ENCODE data around the gene SYAP1.
A peak's percentile ranks its signal among the peaks of the same experiment; 100 is the strongest.
"Not testable (repeated sequence)": the region's sequence is repeated elsewhere in the genome, so short reads cannot be mapped to it uniquely, and the experiment has no call there.

SYAP1 gene

DNA sequence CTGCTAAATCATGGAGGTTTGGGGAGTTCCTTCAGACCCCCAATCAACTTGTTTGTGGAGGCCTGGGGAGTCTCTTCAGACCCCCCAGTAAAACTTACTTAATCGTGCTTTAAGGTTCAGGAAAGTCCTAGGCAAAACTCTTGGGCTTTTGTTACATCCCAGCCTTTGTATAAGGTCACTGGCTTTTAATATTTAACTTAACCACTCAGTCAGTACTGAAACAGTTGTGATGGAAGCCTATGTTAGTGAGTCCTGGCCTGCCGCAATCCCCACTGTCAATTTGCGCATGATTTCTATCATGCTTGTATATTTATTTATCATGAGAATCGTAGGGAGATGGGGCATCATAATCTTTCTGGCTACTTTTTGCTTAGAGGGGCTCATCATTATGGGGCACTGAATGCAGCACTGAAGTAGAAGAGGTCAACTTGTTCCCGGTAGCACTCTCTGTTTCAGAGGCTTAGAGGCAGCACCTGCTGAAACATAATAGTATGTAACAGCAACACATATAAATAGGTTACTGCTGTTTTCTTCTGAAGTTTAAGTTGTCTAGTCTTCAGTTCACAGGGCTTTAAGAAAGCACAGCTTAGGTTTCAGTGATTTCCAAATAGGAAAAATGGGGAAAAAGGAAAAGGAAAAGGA is 7.1 kb downstream of the SYAP1 start:
- DNase-seq: not testable (repeated sequence)

DNA sequence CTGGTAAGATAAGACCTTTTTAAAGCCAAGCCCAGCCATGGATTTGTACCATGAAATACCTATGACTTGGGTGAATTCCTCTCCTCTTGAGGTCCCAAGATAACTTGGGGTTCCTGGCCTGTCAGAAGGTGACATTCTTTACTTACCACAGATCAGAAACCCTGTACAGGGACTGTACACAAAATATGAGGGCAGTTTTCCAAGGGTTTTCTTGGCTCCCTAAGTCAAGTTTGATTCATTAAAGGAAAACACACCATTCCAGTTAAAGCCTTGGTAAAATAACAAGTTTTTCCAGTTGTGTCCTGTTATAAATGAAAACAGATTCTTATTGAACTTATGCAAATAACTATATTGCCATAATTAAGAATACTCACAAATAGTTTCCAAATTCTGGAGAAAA is 8.2 kb downstream of the SYAP1 start:
- no peak for DNase-seq

DNA sequence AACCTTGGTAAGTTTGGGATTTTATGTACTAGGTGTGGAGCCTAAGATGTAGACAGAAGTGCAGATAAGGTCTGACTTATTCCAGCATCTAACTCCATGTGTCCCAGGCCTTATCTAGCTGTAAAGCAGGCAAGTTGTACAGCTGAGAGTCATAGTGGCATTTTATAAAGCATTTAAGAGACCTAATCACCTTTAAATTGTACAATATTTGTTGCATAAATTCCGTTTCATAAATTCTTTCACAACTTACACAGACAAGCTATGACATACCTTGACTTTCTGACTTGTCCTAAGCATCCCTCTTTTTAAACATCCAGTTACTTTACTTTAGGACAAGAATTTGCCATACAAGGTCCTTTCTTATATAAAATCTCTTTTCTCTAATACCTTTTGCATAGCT is 11.0 kb downstream of the SYAP1 start:
- DNase-seq: no peak

DNA sequence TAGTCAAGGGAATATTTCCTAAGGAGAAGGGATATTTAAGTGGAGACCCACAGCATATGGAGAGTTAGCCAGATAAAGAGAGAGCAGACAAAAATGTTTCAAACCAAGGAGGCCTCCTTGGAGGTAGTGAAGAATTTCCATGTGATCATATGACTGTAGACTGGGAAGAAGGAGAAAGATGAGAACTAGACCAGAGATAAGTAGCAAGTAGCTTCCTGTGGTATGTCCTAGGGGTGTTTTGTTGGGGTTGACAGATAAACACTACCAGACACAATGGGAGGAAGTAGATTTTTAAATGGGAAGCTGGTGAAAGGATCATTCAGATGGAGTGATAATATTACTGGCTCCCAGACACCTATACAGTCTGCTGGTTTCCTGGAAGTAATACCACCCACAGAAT is 13.6 kb downstream of the SYAP1 start:
- DNase-seq: peak; percentile 14

DNA sequence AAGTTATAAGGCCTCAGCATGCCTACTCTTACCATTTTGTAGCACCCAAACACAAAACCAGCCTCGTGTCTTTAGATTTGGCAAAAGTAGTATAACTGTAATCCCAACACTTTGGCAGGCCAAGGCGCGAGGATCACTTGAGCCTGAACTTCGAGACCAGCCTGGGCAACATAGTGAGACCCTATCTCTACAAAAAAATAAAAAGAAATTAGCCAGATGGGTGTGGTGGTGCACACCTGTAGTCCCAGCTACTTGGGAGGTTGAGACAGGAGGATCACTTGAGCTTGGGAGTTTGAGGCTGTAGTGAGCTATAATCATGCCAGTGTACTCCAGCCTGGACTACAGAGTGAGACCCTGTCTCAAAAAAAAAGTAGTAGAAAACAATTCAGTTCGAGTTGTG is 17.6 kb downstream of the SYAP1 start:
- no peak for DNase-seq

DNA sequence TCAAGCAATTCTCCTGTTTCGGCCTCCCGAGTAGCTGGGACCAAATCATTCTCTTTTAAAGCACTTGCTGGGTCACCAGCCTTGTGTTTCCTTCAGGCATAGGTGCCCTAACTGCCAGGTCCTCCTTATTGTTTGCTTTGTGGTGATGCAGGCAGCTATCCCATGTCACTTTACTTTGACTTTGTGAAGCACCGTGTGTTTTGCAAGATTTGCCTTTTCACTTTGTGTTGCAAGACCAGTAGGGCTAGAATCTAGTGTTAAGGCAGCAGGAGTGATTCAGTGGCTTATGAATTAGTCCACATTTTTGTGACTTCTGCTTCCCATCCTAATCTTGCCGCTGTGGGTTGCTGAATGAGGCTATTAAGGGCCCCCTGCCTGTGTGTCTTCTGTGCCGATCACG is 20.2 kb downstream of the SYAP1 start:
- DNase-seq: peak; percentile 15

DNA sequence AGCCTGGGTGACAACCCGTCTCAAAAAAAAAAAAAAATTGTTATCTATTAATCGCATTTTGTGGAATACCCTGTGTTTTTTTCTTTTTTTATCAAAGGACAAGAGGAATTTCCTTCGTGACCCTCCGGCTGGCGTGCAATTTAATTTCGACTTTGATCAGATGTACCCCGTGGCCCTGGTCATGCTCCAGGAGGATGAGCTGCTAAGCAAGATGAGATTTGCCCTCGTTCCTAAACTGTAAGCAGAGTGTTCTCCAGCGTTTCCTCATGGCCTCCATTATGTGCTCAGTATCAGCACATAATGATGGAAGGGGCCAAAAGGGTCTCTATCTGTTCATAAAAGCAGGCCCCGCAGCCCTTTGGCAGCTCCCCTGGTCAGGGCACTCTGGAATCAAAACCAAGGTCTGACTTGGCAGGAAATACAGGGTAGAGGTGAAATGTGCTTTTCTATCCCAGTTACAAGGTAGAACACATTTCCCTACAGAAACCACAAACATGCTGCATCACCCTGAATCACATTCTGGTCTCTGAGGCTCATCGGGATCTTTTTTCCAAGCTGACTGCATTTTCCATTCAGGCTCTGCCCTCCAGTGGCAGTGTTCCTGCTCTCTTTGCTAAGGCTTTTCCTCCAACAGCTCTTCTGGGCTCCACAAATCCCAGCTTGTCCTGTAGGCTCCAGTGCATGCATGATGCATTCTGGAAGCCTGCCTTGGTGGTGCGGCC is 24.4 kb downstream of the SYAP1 start:
- no peak for DNase-seq

DNA sequence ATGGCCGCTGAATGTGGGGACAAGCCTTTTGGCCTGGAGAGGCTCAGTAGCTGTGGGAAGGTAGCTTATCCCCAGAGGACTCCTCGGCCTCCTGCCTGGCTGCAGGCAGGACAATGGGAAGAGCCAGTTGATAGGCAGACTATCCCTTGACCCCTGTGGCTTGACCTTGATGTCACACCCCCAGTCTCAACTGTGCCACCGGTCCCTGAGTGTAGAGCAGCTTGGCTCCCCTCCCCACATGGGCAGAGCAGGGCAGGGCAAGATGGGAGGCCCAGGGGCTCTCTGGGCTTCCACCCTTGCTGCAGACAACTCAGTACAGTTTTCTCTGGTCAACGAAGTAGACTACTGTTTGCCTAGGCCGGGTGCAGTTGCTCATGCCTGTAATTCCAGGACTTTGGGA is 25.7 kb downstream of the SYAP1 start:
- no peak for DNase-seq

DNA sequence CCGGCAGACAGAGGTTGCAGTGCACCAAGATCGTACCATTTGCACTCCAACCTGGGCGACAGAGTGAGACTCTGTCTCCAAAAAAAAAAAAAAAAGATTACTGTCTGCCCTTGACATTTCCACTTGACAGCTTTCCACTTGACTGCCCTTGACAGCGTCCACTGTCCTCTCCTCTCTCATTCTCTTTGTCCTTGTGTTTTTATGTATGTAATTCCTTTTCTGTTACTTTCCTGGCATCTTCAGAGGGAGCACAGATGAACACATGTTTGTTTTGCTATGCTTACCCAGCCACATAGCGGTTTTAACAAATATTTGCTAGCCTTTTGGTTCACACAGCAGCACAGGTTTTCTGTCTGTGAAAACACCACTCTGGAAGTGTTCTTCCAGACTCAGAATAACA is 26.2 kb downstream of the SYAP1 start:
- no peak for DNase-seq

DNA sequence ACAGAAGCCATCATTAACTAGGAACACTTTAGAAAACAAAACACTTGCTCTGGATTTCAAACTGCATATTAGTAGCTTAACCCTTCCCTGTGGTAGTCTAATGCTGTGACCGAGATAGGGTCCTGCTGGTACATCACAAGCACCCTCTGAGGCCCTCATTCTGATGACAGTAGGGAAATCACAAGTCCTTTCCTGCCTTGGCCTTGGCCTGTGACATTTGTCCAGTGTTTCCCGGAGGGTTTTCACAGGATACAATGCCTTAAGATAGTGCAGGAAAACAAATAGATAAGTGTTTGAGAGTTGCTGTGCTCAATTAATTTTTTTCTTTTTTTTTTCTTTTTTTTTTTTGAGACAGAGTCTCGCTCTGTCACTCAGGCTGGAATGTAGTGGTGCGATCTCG is 29.0 kb downstream of the SYAP1 start:
- no peak for DNase-seq

DNA sequence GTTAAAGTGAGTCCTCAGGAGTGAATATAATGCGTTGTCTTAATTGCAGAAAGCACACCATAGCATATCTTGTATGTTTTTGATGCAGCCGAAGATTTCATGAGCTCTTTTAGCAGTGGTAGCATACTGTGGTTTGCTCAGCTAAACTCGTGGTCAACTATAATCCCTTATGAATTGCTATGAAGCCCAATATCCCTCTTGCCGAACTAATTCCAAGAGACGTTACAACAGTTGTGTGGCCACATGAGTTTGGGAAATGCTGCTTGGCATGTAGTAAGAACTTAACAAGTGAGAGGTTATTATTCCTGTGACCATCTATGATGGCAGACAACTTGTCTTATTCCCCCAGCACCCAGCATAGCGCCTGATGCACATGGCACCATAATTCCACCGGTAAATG is 30.7 kb downstream of the SYAP1 start:
- no peak for DNase-seq

DNA sequence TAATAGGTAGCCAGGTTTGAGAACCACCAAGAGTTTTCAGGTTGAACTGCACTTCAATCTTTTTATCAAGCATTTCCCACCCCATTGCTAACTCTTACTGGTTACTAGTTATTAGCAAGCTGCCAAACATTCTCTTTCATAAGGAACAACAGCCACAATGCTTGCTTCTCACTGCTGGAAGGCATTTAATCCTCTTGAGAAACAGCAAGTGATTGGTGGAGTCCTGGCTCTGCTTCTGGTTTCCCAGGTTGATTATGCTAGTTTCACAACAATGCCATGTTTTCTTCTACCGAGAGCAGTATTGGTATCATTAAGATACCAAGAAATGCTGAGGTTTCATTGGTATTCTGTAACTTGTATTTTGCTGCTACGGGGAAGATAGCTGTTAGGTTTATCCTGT is 34.6 kb downstream of the SYAP1 start:
- no peak for DNase-seq

DNA sequence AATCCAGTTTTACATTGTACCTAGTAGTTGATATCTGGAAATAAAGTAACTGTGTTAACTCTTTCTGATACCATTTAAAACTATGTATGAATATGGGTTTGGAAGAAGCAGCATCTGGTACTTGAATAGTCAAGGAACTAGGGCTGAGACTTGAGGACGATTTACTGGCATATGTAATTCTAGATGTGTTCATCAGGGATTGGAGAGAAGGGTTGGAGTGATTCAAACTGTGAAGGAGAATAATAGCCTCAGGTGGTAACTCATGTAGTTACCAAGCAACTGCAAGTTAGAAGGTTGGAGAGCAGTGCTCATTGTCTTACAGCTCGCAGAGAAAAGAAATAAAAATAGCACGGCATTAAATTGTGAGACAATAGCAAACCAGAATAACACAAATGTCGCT is 37.3 kb downstream of the SYAP1 start:
- DNase-seq: no peak

DNA sequence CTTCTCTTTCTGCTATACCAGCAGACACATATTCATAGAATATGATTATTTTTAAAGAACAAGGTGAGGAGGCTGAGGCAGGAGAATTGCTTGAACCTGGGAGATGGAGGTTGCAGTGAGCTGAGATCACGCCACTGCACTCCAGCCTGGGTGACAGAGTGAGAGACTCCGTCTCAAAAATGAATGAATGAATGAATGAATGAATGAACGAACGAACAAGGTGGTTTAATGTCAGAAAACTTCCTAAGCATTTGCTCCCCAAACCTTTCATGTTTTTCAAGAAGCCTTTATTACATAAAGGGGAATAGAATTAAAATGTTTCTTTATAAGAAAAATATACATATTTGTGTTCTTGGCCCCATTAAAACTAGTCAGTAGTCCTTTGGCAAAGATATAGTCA is 42.1 kb downstream of the SYAP1 start:
- not testable (repeated sequence) for DNase-seq

DNA sequence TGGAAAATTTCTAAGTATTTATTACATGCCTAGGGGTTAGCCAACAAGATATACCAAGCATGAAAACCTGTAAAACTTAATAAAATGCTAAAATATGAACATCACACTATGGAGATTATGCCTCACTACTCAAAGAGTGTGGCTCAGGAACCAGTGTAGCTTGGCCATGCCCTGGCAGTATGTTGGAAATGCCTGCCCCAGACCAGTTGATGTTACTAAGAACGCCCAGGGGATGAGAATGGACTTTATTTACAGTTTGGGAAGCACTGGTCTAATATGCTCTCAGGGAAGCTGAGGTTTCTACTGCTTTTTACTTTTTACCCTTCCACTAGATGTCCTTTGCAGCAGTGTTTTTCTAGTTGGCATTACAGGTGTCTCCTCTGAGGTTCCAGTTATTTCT is 43.2 kb downstream of the SYAP1 start:
- DNase-seq: no peak

DNA sequence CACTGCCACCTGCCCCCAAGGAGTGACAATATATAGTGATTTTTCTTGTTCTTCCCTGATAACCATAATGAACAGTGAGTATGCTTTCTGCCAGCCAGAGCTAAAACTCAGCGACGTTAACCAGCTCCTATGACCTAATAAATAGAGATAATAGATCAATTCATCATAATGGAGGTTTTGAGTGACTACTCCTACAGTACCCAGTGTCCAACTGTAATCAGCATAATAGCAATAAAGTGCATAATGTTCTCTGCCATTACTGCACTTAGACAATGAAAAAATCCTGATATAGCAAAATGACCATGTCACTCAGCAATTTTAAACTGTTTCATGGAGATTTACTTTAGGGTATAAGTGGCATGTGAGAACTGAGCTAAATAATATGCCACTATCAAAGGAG is 46.2 kb downstream of the SYAP1 start:
- DNase-seq: no peak

DNA sequence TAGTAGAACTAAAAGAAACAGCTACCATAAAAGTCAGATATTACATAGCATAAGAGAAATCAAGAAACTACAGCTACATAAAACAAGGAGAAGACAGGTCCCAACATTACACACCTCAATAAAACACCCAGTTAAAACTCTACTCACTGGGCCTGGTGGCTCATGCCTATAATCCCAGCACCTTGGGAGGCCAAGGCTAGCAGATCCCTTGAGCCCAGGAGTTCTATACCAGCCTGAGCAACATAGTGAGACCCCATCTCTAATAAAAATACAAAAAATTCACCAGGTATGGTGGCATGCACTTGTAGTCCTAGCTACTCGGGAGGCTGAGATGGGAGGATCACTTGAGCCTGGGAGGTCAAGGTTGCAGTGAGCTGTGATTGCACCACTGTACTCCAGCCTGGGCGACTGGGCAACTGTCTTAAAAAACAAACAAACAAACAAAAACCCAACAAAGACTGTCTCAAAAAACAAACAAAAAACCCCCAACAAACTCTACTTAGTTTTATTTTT is 51.6 kb downstream of the SYAP1 start:
- DNase-seq: no peak

DNA sequence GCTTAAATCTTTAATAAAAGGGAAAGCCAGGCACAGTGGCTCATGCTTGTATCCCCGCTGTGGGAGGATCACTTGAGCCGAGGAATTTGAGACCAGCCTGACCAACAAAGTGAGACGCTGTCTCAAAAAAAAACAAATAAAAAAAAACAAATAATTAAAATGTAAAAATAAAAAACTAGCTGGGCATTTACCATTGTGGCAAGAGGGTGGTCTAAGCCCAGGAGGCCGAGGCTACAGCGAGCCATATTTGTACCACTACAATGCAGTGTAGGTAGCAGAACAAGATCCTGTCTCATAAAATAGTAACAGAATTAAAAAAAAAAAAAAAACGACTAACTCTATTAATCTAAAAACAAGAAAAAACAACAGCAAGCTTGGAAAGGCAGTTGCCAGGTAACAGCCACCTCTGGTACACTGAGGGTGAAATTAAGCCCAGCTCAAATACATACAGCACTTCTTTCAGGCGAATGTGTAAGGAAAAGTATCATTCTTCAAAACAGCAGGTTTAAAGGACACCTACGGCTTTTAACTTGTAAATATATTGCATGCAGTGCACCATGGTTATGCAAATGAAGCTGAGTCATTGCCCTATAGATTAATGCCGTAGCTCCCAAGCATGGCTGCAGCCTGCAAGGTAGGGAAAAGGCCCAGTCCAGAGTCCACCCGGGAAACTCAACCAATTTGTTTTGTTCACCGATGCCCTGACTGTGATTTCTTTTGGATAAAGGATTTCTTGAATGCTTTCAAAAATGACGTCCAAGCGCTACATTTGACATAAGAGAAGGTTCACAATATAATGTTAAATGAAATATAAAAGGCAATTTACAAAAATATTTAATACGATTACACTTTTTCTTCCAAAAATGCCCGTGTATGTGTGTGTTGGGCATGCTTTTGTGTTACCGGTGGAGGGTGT is 52.3 kb downstream of the SYAP1 start:
- DNase-seq: peak; percentile 74

DNA sequence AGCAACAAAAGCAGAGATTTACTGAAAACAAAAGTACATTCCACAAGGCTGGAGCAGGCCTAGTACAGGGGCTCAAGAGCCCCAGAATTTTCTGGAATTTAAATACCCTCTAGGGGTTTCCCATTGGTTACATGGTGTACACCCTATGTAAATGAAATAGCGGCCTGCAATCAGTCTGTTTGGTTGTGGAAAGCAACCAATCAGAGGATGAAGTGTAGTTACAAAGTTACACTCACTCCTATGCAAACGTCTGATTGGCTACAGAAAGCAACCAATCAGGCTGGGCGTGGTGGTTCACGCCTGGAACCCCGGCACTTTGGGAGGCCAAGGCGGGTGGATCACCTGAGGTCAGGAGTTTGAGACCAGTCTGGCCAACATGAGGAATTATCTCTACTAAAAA is 53.0 kb downstream of the SYAP1 start:
- no peak for DNase-seq

DNA sequence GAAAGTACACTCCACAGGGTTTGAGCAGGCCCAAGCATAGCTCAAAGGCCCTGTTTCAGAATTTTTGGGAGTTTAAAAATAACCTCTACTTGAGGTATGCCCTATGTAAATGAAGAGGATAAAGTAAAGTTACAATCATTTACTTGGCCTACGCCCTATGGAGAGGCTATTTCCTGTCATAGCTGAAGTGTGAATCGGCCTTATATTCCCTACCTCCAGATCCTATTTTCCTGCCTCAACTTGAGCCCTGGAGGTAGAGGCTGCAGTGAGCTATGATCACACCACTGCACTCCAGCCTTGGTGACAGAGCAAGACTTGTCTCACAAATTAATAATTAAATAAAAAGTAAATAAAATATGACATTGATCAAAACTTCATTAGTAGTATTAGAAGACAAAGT is 55.3 kb downstream of the SYAP1 start:
- no peak for DNase-seq

DNA sequence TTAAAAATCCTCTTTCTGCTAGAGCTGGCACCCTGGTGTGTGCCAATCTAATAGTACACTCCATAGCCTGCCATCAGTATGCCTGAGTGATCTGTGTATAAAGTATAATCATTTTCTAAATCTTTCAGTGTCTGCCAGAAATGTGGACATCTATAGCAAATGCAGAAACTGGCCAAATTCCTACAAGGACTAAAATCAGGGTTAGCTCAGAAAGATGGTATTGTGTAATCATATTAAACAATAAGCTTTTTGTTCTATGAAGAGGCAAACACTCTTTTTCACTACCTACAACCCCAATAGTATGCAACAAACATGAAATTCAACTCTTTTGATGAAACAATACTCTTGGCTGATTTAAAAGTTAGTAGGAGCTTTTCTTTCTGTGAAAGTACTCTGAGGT is 59.1 kb downstream of the SYAP1 start:
- DNase-seq: no peak

DNA sequence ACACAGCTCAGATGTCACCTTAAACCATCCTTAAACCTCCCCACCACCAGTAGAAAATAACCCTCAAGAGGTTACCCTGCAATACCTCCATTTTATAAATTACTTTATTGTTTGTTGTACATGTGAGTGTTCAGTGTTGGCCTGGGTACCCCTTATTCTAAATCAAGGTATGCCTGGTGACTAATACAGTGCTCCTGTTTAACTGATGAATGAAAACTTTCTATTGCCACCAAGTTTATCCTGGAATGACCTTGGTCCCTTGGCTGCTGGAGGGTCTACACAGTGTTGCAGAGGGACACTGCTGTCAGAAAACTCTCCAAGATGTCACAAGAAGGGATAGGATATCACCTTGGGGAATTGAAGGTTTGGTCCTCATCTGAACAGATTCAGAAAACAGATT is 59.6 kb downstream of the SYAP1 start:
- no peak for DNase-seq

DNA sequence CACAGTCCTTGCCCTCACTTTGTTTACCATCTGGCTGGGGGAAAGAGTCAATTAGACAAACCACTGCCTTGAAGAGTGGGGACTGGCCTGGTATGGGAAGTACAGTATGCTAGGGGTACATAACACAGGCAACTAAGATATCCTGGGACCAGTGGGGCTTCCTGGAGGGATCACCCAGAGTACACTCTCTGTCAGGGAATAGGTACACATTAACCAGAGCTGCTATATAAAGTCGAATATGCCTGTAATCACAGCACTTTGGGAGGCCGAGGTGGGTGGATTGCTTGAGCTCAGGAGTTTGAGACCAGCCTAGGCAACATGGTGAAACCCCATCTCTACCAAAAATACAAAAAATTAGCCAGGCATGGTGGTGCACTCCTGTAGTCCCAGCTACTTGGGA is 60.4 kb downstream of the SYAP1 start:
- not testable (repeated sequence) for DNase-seq

DNA sequence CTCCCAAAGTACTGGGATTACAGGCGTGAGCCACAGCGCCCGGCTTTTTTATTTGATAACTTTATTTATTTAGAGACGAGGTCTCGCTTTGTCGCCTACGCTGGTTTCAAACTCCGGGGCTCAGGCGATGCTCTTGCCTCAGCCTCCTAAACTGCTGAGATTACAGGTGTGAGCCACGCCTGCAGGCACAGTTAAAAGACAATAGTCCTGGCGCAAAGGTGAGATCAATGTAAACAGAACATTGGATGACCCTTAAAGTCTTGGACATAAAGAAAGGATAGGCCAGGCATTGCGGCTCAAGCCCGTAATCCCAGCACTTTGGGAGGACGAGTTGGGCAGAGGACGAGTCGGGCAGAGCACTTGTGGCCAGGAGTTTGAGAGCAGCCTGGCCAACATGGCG is 64.0 kb downstream of the SYAP1 start:
- no peak for DNase-seq
